IMR-90 (cell line): ENCODE measurements around the gene PPDPF.

Experiments used
- BHLHE40 ChIP-seq: fragments of 150-350 bp; IDR thresholded peaks from 2 replicates; pipeline ENCODE4 v1.6.1; 2016; ENCODE audit warnings: mild to moderate bottlenecking, low read depth, low read length
- FOS ChIP-seq: fragments of 150-350 bp; IDR thresholded peaks from 2 replicates; pipeline ENCODE4 v1.6.1; 2016; ENCODE audit warnings: low read depth, low read length
- MAZ ChIP-seq: IDR thresholded peaks from 2 replicates; pipeline ENCODE4 v1.6.1; 2012; ENCODE audit warnings: low read depth, mild to moderate bottlenecking, low read length, improper control_type of control experiment, moderate library complexity, borderline replicate concordance
- POLR2A ChIP-seq: IDR thresholded peaks from 2 replicates; pipeline ENCODE4 v1.6.1; 2012; ENCODE audit warnings: mild to moderate bottlenecking, low read depth, low read length
- RCOR1 ChIP-seq: IDR thresholded peaks from 2 replicates; pipeline ENCODE4 v1.6.1; 2012; ENCODE audit warnings: mild to moderate bottlenecking, low read length, improper control_type of control experiment; ENCODE audit not compliant: insufficient replicate concordance
- TF ChIP-seq, protein P1 (sequence below): conservative IDR thresholded peaks from 2 replicates; pipeline ENCODE4 v1.5.1; 2012; ENCODE audit warnings: mild to moderate bottlenecking, low read depth, low read length, improper control_type of control experiment

DNA sequence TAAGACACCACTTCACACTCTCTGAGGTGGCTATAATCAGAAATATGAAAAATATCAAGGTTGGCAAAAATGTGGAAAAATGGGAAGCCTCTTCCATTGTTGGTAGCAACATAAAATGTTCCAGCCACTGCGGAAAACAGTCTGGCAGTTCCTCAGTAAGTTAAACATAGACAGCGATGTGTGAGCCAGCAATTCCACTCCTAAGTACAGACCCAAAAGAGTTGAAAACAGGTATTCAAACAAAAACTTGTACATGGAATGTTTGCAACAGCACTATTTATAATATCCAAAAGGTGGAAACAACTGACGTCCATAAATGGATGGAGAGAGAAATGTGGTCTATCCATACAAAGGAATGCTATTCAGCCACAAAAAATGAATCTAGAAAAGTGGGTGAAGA lies 7.4 kb upstream of the PPDPF start:
- TF ChIP-seq RCOR1 (no peak), POLR2A (no peak), MAZ (no peak), BHLHE40 (no peak), FOS (no peak)
- TF ChIP-seq, protein P1, sequence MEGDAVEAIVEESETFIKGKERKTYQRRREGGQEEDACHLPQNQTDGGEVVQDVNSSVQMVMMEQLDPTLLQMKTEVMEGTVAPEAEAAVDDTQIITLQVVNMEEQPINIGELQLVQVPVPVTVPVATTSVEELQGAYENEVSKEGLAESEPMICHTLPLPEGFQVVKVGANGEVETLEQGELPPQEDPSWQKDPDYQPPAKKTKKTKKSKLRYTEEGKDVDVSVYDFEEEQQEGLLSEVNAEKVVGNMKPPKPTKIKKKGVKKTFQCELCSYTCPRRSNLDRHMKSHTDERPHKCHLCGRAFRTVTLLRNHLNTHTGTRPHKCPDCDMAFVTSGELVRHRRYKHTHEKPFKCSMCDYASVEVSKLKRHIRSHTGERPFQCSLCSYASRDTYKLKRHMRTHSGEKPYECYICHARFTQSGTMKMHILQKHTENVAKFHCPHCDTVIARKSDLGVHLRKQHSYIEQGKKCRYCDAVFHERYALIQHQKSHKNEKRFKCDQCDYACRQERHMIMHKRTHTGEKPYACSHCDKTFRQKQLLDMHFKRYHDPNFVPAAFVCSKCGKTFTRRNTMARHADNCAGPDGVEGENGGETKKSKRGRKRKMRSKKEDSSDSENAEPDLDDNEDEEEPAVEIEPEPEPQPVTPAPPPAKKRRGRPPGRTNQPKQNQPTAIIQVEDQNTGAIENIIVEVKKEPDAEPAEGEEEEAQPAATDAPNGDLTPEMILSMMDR, result no peak
